ENCODE results near the gene SHKBP1. TPM values are rescaled to one million over a fixed set of nuclear protein-coding genes. Genes with fewer than 3 reads are reported as not detected.

SHKBP1 gene
- total RNA-seq, 1 donor from 2014 or later, result 20.6 TPM

Other genes with a start within 250 kb of the SHKBP1 start
- gene C19orf47, start 228.5 kb upstream of the SHKBP1 start, total RNA-seq, result 222 TPM
- 169 TPM for gene PLD3, start 228.2 kb upstream of the SHKBP1 start, total RNA-seq
- gene HIPK4, start 186.7 kb upstream of the SHKBP1 start, total RNA-seq, result not detected
- 3.5 TPM for gene PRX, start 163.5 kb upstream of the SHKBP1 start, total RNA-seq
- 12.0 TPM for gene SERTAD1, start 150.9 kb upstream of the SHKBP1 start, total RNA-seq
- 28.2 TPM for gene SERTAD3, start 132.5 kb upstream of the SHKBP1 start, total RNA-seq
- gene BLVRB, start 111.1 kb upstream of the SHKBP1 start, total RNA-seq, result 127 TPM
- 5.1 TPM for gene SPTBN4, start 109.9 kb upstream of the SHKBP1 start, total RNA-seq
- gene LTBP4, start 24.5 kb downstream of the SHKBP1 start, total RNA-seq, result 324 TPM
- gene NUMBL, start 113.8 kb downstream of the SHKBP1 start, total RNA-seq, result 16.8 TPM
- 37.4 TPM for gene COQ8B, start 140.0 kb downstream of the SHKBP1 start, total RNA-seq
- gene ITPKC, start 140.2 kb downstream of the SHKBP1 start, total RNA-seq, result 12.6 TPM
- gene ACTMAP, start 173.6 kb downstream of the SHKBP1 start, total RNA-seq, result 6.4 TPM
- gene SNRPA, start 174.3 kb downstream of the SHKBP1 start, total RNA-seq, result 32.4 TPM
- gene MIA, start 198.6 kb downstream of the SHKBP1 start, total RNA-seq, result not detected
- 13.3 TPM for gene RAB4B, start 201.4 kb downstream of the SHKBP1 start, total RNA-seq
- 68.0 TPM for gene EGLN2, start 222.3 kb downstream of the SHKBP1 start, total RNA-seq